Measurements from ENCODE around the gene CBL. TPM values are rescaled to one million over a fixed set of nuclear protein-coding genes. Genes with fewer than 3 reads are reported as not detected.
"Not testable (repeated sequence)": the region's sequence is repeated elsewhere in the genome, so short reads cannot be mapped to it uniquely, and the experiment has no call there.

CBL gene
- total RNA-seq, 4 donors from 2014 or later, result 12.9 to 26.6 (median 20.9) TPM

GRCh38 chr11:119175493-119176077 lies 30.6 kb upstream of the CBL start:
- DNase-seq (ENCODE audit: low spot score), result no peak
- TF ChIP-seq CTCF (IDR thresholded peaks at IDR 0.05), result no peak
- ATAC-seq (ENCODE audit: low FRiP score), result no peak

GRCh38 chr11:119178166-119178680 lies 27.9 kb upstream of the CBL start:
- TF ChIP-seq CTCF (IDR thresholded peaks at IDR 0.05), result no peak
- no peak for ATAC-seq (ENCODE audit: low FRiP score)

GRCh38 chr11:119179342-119179741 lies 26.8 kb upstream of the CBL start:
- no peak for ATAC-seq (ENCODE audit: low FRiP score)
- no peak for DNase-seq (ENCODE audit: low spot score)
- TF ChIP-seq CTCF (IDR thresholded peaks at IDR 0.05), result no peak

More at GRCh38 chr11:119178166-119178680, 27.9 kb upstream of the CBL start:
- no peak for DNase-seq (ENCODE audit: low spot score)

DNA sequence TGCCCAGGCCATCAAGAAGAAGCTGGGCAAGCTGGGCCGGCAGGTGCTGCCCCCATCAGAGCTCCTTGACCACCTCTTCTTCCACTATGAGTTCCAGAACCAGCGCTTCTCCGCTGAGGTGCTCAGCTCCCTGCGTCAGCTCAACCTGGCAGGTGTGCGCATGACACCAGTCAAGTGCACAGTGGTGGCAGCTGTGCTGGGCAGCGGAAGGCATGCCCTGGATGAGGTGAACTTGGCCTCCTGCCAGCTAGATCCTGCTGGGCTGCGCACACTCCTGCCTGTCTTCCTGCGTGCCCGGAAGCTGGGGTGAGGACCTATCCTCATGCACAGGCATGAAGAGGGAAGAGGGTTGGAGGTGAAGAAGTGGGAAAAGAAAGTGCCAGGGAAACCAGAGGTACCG lies 26.2 kb upstream of the CBL start:
- no peak for TF ChIP-seq CTCF (IDR thresholded peaks at IDR 0.05)
- ATAC-seq (ENCODE audit: low FRiP score), result no peak
- no peak for DNase-seq (ENCODE audit: low spot score)

DNA sequence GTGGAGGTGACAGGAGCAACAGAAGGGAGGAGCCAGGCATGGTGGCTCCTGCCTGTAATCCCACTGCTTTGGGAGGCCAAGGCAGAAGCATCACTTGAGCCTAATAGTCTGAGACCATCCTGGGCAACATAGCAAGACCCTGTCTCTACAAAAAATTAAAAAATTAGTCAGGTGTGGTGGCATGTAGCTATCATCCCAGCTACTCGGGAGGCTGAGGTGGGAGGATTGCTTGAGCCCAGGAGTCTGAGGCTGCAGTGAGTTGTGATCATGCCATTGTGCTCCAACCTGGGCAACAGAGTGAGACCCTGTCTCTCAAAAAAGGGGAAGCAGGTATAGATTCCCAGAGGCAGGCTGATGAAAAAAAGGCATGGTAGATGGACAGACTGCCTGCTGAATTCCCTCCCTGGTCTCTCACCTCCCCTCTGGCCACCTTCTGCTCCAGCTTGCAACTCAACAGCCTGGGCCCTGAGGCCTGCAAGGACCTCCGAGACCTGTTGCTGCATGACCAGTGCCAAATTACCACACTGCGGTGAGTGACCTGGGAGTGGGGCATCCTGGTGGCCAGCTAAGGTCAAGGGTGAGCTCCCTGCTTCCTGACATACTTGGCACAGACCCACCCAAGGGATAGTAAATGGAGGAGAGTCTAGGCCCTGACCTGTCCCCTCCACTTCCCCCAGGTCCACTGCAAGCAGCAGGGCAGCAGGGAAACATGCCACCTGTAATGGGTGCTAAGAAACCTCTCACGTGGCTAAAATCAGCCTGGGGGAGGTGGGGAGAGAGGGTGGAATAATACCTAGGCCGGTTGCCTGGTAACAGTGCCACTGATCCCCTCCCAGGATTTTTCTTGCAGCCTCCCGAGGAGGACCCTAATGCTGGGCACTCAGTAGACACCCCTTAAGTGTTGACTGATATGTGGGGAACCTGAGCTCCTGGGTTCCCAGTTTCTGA lies 25.1 kb upstream of the CBL start:
- DNase-seq (ENCODE audit: low spot score) (no peak), ATAC-seq (ENCODE audit: low FRiP score) (no peak)
- no peak for TF ChIP-seq CTCF (IDR thresholded peaks at IDR 0.05)

DNA sequence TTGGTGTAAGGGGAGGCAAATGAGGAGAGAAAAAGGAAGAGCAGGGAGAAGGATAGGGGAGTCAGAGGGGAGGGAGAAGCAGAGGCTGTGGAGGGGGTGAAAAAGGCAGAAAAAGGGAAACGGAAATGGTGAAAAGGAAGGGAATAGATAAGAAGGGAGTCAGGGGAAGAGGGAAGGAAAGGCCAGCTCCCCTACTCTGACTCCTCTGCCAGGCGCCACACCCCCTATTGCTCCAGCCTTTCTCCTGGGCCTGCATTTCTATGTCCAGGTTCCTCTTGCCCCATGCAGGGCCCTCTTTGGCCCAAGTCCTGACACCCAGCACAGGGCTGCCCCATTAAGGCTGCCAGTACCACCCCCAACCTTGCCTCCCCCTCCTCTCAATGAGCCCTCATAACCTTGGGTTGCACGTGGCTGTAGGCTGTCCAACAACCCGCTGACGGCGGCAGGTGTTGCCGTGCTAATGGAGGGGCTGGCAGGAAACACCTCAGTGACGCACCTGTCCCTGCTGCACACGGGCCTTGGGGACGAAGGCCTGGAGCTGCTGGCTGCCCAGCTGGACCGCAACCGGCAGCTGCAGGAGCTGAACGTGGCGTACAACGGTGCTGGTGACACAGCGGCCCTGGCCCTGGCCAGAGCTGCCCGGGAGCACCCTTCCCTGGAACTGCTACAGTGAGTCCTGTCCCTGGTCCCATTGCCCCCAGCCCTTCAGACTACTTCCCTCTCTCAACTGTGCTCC lies 24.3 kb upstream of the CBL start:
- DNase-seq (ENCODE audit: low spot score) (no peak), ATAC-seq (ENCODE audit: low FRiP score) (peak; percentile 18)
- no peak for TF ChIP-seq CTCF (IDR thresholded peaks at IDR 0.05)

GRCh38 chr11:119184399-119184798 lies 21.7 kb upstream of the CBL start:
- not testable (repeated sequence) for ATAC-seq (ENCODE audit: low FRiP score); DNase-seq (ENCODE audit: low spot score)

All from omental fat pad (tissue), 4 donors.